ENCODE data around the gene SNRK. TPM values are rescaled to one million over a fixed set of nuclear protein-coding genes. Genes with fewer than 3 reads are reported as not detected.

SNRK gene
- total RNA-seq, 1 experiment from 2014 or later: 13.7 TPM

DNA sequence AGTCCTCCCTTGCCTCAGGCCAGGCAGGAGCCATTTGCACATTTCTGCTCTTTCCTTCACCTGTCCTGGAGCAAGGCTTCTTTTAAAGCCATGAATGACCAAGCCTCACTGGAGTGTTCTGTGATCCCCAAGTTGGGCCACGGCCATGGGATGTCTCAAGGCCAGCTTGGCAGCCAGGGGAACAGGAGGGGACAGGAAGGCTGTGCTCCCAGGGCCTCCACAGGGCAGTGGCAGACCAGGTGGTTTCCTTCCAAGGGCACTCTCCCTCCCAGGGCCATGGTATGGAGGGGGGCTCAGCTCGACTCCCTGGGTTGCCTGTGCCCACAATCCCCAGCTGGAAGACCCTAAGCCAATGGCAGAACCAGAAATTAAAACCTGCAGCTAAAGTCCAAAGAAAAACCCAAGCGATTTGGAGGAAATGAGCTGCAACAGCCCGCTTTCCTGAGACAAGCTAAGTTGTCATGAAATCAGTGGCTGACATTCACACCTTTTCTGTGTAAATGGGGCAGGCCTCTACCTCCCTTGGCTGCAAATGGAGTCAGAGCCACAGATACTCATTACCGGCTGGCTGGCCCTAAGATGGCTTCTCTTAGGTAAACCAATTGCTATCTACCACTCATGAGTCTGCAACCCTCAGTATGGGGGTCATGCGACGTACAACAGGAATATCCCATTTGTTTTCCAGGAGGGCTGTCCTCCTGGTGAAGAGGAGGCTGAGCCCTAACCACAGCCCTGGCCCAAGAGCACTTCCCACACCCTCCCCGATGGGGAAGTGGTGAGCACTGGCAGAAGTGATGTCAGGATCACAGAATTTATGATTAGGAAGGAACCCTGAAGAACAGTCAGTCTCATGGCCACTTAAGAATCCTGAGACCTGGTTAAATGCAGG lies 83.3 kb downstream of the SNRK start:
- DNase-seq (ENCODE audit: low read depth): no peak

DNA sequence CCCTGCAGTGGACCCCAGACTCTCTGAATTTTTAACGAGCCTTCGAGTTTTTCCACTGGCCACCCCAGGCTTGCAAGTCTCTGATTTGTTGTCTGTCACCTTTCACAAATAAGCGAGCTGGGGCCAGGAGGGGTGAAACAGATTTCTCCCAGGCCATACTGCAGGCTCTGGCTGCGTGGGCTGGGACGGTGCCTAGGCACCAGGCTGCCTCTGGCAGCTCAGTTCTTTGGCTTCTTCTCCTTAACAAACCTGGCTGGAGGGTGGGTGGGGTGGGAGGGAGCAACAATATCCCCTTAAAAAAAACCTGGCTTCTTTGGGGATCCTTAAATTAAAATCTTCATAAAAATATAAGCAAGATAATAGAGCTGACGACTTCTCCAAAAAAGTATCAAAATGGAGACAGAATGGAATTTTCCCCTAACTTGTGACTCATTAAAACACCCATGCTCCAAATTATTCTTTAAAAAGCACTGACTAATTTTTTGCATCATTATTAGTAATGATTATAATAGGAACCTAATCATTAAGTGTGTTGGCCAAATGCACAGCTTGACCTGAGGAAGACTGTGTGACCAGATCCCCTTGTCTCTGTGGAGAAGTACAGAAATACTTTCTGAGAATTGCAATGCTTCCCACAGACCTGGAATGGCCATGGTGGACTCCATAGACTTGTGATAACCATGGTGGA lies 84.1 kb downstream of the SNRK start:
- DNase-seq (ENCODE audit: low read depth): no peak

DNA sequence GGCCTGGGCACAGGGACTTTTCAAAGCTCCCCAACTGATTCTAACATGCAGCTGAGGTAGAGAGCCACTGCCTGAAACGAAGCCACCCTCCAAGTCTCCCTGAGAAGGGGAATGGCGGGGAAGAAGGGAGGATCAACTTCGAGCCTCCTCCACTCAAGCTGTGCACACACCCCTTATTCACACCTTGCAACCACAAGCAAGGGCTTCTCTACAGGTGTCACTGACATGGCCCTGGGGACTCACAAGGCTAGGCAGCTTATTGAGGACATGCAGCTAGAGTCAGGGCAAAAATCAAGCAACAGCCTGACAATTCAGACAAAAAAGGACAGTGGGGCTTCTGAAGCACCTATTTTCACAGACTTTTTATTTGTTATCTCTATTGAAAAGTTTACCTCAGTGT lies 85.2 kb downstream of the SNRK start:
- no peak for DNase-seq (ENCODE audit: low read depth)

DNA sequence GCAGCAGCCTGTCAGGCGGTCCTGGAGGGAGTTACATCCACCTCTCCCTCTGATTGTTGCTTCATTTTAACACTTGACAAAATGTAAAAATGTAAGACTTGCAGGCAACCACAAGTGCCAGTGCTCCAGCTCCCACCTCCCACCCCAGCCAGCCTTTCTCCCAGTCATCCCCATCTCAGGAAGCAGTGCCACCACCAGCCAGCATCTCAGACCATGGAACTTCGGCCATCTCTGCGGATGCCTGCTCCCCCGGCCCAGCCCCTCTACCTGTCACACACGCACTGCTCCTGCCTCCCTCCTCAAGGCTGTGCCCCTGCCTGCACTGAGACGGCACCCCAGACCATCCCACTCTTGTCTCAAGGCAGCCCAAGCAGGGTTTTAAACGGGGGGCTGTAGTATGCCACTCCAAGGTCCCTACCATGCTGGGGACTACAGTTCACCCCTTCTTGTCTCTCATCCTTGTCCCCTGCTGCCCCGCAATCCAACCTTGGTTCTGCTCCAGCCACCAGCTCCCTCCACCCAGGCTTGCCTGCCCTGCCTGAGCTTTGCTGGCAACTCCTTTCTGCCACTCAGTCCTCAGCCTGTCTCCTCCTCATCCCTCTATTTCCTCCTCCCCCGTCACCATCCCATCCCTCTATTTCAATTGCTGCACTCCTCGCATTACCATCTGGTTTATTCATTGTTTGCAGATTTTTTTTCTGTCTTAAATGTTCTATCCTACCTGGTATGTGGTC lies 85.8 kb downstream of the SNRK start:
- no peak for DNase-seq (ENCODE audit: low read depth)

DNA sequence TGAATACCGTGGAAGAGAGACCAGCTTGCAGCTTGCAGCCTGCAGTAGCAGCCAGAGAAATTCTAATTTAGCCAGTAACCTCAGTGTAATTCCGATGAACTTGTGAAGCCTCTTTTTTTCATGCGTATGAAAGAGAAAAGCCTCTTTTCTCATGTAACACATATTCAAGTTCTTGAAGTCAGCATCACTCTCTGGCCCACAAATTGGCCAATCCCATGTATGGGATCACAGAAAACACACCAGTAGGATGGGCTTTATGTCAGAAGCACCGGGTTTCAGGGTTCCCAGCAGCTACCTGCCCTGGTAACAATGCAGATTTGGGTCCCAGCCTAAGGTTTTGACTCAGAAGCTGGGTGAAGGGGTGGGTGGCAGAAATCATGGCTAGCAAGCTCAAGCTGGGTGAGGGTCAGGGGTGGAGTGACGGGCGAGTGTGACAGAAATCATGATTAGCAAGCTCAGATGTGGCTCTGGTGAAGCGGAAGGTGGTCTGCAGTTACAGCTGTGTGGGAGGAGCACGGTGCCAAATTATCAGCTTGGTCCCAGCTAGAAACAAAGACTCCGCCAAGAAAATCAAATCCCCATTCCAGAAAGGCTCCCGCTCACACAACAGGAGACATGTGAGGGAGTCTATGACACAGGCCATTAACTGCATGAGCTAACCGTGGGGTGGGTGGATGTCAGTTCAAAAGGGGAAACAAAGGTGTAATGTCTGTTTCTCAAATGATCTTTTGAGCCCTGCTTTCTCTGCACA lies 86.6 kb downstream of the SNRK start:
- no peak for DNase-seq (ENCODE audit: low read depth)

DNA sequence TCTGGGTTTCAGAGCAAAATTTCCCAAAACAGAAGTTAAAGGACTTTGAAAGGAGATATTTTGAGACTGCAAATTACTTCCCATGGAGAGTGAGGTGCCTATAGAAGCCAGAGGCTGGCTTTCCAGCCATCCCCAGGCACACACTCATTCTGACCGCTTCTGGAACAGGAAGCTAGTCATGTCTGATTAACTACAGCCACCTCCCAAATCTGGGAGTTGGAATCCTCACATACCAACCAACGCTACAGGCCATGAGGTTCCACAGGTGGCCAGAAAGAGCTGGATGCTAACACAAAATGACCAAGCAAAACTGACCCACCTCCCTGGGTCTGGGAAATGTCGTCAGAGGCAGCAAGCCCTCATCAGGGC lies 87.2 kb downstream of the SNRK start:
- DNase-seq (ENCODE audit: low read depth): peak; percentile 61

DNA sequence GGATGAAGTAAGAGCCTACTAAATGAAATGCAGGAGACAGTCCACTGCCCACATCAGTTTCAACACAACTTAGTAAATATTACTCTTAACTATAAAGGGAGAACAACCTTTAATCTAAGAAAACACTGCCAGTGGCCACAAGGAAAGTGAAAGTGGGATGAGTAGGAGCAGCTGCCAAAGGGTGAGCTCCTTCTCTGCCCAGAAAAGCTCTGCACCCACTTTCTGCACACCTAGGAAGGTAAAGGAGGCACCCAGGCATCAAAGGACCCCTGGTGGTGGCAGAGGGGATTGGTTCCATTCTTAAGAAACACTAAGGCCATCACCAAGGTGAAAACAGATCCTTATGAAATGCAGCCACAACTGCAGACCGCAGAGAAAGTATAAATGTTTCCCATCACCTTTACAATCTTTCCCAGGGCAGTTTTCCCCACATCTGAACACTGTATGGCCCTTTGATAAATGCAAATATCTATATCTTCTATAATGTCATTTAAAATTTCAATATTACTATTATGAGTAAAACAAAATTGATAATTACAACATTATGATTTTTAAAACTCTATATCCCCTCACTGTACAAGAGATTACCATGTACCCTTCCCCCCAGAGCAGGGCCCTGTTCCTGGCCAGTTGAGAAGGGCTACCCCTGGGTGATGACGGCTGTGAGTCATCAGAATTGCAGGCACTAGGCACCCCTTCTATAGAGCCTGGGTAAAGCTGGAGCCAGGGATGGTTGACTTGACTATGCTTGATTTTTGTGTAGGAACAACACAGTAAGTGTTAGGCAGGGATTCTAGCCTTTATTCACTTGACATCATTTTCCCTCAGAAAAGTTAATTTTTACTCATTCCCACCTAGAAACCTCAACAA lies 92.0 kb downstream of the SNRK start:
- peak; percentile 39 for DNase-seq (ENCODE audit: low read depth)

DNA sequence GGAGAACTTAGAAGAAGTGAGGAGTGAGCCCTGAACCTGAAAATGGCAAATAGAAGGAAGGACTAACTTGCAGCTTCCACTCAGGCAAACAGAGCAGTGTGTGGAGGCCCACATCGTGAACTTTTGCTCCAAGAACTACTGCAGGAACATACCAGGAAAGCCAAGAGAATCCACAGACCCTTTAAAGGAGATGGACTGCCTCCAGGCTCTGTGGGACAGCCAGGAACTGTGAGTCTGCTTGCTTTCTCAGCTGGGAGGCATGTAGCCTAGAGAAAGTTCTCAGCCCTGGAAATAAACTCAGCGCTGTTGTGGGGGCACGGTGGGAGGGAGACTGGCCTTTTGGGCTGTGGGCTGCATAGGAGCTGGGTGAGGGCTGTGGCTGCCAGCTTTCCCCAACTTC lies 93.0 kb downstream of the SNRK start:
- DNase-seq (ENCODE audit: low read depth): no peak

DNA sequence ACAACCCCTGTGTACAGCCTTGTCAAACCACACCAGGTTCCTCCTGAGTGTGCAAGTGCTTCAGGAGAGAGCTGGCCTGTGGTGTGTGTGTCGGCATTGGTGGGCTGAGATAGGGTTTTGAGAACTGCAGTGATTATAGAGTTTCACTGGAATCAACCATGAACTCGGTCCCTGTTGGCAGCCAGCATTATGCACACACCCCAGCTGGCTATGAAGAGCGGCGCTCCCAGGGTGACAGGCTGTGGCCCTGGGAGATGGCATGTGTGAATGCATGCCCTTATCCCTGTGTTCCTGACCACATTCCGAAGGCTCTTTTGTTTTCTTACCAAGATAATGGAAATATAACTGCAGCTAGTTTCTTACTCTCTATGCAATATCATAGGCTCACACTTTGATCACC lies 101.8 kb downstream of the SNRK start:
- no peak for DNase-seq (ENCODE audit: low read depth)

DNA sequence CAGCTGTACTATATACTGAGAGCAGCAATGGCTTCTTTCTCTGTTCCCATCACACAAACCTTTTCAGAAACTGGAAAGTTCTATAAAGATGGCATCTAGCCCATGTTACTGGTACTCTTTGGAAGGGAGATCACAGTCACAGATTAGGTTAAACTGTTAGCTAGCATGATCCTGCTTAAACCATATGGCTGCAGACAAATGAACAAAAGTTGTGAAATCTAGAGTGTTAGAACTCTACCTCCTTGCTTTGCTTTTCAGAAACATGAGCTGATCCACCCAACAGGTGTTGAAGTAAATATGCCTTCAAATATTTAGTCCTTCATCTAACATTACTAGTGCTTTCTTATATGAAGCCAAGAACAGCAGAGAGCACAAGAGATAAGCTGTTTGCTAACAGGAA lies 102.6 kb downstream of the SNRK start:
- no peak for DNase-seq (ENCODE audit: low read depth)

DNA sequence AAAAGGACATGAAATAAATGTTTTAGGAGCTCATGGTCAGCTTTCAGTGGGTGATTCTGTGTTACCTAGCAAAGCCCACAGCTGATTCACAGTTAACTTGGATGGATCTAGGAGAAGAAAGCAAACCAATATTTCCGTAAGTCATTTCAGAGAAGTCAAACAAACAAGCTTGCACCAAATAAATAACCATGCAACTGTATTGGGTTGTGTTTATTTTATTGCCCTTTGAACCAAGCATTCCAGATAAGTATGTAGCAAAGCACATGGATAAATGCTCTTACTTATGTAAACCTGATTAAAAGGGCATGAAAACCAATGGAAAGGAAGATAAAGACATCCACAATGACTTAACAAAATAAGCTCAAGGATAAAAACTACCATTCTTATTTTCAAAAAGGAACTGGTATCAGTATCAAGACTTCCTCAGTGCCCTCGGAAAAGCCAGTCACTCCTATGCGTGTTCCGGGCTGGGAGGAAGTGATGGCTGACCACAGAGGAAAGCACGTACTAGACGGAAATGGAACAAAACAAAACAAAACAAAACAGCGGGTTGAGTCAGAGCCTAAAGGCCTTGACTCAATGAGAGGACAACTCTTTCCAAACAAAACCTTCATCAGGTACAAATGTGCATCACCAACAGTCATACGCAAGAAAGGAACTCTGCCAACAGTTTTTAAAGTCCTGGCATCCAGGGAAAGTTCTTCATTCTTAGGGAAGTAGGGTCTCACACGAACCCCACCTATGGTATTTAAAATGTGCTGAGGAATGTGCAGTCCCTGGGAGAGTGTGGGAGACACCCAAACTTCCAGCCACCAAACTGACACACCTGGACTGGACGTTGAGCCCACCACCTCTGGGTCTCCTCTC lies 103.3 kb downstream of the SNRK start:
- peak; percentile 95 for DNase-seq (ENCODE audit: low read depth)

DNA sequence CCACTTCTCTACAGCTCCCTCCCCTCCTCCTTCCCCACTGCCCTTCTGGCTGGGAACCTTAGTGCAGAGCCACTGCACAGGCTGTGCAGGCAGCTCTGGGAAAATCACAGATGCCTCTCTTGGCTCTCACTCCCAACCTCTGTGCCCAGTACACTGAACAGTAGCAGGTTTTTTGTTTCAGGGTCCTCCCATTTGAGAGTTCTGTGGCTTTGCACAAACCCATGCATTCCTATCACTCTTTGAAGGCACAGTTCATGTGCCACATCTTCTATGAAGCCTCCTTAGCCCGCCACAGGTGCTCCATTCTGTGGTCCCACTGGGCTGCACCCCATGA lies 103.9 kb downstream of the SNRK start:
- DNase-seq (ENCODE audit: low read depth): peak; percentile 13

DNA sequence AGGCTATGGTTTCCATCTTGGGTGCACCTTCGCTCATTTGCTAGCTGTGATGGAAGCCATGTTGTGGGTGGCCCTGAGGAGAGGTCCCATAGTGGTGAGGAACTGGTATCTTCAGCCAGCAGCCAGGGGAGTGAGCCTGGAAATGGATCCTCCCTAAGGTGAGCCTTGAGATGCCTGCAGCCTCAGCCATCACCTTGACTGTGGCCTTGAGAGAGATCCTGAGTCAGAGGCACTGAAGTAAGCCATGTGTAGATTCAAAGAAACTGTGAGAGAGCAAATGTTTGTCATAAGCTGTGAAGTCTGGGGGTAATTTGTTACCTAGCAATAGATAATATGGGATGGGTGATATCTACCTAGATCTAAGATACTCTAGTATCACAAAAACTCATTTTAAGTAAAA lies 105.3 kb downstream of the SNRK start:
- no peak for DNase-seq (ENCODE audit: low read depth)

DNA sequence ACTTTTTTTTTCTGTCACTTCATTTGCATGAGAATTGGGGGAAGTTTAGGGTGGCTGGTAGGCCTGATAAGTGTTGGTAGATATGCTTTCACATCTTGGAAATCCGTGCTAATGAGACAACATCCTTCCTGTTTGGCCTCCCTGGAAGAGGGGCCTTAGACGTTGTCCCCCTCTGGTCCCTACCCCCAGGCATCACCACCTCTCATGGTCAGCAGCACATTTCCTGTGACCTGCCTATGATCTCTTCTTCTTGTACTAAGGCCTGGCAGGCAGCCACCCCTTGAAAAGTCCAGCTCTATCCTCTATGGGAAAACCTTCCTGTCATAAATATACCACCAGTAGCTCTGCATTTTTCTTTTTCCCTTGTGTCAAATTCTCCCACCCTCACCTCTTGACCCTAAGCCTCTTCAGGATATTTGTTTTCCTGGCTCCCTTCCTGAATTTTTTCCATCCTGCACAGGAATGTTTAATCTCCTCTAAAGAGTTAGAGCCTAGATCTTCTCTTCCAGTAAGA lies 107.8 kb downstream of the SNRK start:
- DNase-seq (ENCODE audit: low read depth): peak; percentile 75

DNA sequence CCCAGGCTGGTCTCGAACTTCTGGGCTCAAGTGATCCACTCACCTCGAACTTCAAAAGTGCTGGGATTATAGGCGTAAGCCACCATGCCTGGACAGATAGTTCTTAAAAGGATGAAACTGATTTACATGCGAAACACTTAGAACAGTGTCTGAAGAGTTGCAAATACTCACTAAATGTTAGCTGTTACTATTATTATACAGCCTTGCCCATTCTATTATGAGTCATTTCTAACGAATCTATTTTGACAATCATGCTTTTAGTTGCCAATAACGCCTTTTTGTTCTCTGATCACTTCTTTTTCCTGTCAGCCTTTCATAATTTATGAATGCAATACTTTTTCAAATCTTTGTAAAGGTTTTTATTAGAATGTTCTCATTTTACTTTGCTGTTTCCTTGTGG lies 112.7 kb downstream of the SNRK start:
- no peak for DNase-seq (ENCODE audit: low read depth)

DNA sequence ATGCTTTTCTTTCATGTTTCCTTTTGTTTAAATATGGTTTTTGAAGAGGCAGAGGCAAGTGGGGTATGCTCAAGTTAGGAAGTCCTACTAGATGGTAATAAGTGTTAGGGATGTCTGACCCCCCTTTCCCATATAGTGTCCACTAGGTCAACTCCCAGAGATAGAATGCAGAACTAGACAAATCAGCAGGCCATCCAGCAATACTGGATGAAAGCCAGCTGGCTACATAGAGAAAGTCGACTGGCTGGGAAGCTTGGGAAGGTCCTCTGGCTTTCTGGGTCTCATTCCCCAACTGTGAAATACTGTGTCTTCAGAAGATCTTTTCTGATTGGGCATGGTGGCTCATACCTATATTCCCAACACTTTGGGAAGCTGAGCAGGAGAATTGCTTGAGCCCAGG lies 113.8 kb downstream of the SNRK start:
- no peak for DNase-seq (ENCODE audit: low read depth)

All from HT1080 (cell line).